Measurements from ENCODE around the gene SAMD11.
"Not testable (repeated sequence)": the region's sequence is repeated elsewhere in the genome, so short reads cannot be mapped to it uniquely, and the experiment has no call there.

Gene SAMD11

DNA sequence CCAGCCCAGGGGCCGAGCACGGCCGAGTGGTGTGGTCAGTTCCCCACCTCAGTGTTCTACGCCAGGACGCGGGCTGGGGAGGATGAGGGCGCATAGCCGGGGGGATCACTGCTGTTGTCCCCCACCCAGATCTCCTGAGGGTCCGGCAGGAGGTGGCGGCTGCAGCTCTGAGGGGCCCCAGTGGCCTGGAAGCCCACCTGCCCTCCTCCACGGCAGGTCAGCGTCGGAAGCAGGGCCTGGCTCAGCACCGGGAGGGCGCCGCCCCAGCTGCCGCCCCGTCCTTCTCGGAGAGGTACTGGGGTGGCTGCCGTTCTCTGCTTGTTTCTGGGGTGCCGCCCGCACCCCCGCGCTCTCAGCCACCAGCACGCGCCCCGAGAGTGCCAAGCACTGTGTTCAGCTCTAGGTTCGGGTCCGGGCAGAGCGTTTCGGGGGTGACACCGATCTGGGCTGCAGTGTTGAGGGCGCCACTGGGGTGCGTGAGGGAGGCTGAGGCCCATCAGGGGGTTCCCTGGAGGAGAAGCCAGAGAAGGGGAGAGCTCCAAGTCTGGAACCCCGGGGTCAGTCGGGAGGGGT is 17.4 kb downstream of the SAMD11 start:
- Histone ChIP-seq H3K9ac (ENCODE audit: low read length) (no peak overlapping the region), H3K9me3 (ENCODE audit: control insufficient read depth, low read length) (no peaks in the 10 kb centered on the region), H3K4me3 (ENCODE audit: low read length) (no peak overlapping the region), H3K4me1 (ENCODE audit: control insufficient read depth, insufficient read depth, low read length) (peaks cover 36% of the 10 kb centered on the region), H3K27me3 (ENCODE audit: control insufficient read depth, insufficient read depth, low read length) (peaks cover 59% of the 10 kb centered on the region), H3K36me3 (ENCODE audit: control insufficient read depth, insufficient read depth, low read length) (no peaks in the 10 kb centered on the region)

DNA sequence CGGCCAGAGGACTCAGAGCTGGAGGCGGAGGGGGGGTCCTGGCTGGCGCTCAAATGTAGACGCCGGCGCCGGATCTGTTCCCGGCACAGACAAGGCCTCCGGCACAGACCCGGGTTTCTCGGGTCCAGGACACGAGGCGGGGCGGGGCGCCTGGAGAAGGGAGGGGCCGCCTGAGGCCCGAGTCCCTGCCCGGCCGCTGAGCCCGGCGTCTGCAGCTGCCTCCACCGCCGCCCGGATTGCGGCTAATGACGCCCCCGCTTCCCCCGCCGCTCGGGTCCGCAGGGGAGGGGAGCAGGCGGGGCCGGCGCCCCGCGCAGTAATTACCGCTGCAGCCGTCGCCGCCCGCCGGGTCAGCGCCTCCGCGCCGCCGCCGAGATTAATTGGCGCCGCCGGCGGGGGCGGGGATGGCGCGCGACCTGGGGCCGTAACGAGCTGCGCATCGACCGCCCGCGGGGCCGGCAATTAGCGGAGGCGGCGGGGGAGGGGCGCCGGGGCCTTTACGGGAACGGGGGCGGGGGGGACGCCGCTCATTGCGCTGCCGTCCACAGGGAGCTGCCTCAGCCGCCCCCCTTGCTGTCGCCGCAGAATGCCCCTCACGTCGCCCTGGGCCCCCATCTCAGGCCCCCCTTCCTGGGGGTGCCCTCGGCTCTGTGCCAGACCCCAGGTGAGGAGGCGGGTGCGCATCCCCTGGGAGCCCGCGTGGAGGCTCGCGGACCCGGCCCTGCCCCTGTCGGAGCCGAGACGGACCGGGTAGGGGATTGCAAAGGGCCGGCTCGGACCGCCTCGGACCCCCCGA is 18.1 kb downstream of the SAMD11 start:
- no peaks in the 10 kb centered on the region for H3K36me3 ChIP-seq (ENCODE audit: control insufficient read depth, insufficient read depth, low read length)
- H3K9ac ChIP-seq (ENCODE audit: low read length) = no peak overlapping the region
- peaks cover 52% of the 10 kb centered on the region for H3K27me3 ChIP-seq (ENCODE audit: control insufficient read depth, insufficient read depth, low read length)
- no peak overlapping the region for H3K4me3 ChIP-seq (ENCODE audit: low read length)
- peaks cover 36% of the 10 kb centered on the region for H3K4me1 ChIP-seq (ENCODE audit: control insufficient read depth, insufficient read depth, low read length)
- H3K9me3 ChIP-seq (ENCODE audit: control insufficient read depth, low read length) = no peaks in the 10 kb centered on the region

DNA sequence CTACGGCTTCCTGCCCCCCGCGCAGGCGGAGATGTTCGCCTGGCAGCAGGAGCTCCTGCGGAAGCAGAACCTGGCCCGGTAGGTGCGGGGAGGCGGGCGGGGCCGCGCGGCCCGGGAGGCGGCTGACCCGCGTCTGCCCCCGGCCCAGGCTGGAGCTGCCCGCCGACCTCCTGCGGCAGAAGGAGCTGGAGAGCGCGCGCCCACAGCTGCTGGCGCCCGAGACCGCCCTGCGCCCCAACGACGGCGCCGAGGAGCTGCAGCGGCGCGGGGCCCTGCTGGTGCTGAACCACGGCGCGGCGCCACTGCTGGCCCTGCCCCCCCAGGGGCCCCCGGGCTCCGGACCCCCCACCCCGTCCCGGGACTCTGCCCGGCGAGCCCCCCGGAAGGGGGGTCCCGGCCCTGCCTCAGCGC is 18.7 kb downstream of the SAMD11 start:
- H3K27me3 ChIP-seq (ENCODE audit: control insufficient read depth, insufficient read depth, low read length) = peaks cover 49% of the 10 kb centered on the region
- peaks cover 5% of the 10 kb centered on the region for H3K36me3 ChIP-seq (ENCODE audit: control insufficient read depth, insufficient read depth, low read length)
- no peak overlapping the region for H3K9ac ChIP-seq (ENCODE audit: low read length)
- H3K9me3 ChIP-seq (ENCODE audit: control insufficient read depth, low read length) = no peaks in the 10 kb centered on the region
- no peak overlapping the region for H3K4me3 ChIP-seq (ENCODE audit: low read length)
- H3K4me1 ChIP-seq (ENCODE audit: control insufficient read depth, insufficient read depth, low read length) = peaks cover 36% of the 10 kb centered on the region

DNA sequence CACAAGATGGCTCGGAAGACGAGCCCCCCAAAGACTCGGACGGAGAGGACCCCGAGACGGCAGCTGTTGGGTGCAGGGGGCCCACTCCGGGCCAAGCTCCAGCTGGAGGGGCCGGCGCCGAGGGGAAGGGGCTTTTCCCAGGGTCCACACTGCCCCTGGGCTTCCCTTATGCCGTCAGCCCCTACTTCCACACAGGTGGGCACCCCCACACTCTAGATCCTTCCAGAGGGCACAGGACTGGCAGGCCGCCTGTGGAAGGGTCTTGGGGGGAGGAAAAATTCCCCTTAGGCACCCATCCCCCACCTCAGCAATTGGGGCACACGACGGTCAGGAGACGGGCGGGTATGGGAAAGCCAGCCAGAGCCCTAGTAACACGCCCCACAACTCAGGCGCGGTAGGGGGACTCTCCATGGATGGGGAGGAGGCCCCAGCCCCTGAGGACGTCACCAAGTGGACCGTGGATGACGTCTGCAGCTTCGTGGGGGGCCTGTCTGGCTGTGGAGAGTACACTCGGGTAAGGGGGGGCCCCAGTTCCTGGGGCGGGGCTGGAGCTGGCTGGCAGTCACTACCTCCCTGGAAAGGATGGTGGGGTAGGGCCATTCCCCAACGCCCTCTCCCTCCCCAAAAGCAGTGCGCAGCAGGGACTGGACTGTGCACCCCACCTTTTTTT is 19.3 kb downstream of the SAMD11 start:
- no peaks in the 10 kb centered on the region for H3K9me3 ChIP-seq (ENCODE audit: control insufficient read depth, low read length)
- no peak overlapping the region for H3K4me3 ChIP-seq (ENCODE audit: low read length)
- peaks cover 33% of the 10 kb centered on the region for H3K4me1 ChIP-seq (ENCODE audit: control insufficient read depth, insufficient read depth, low read length)
- H3K36me3 ChIP-seq (ENCODE audit: control insufficient read depth, insufficient read depth, low read length) = peaks cover 11% of the 10 kb centered on the region
- peaks cover 46% of the 10 kb centered on the region for H3K27me3 ChIP-seq (ENCODE audit: control insufficient read depth, insufficient read depth, low read length)
- H3K9ac ChIP-seq (ENCODE audit: low read length) = no peak overlapping the region

DNA sequence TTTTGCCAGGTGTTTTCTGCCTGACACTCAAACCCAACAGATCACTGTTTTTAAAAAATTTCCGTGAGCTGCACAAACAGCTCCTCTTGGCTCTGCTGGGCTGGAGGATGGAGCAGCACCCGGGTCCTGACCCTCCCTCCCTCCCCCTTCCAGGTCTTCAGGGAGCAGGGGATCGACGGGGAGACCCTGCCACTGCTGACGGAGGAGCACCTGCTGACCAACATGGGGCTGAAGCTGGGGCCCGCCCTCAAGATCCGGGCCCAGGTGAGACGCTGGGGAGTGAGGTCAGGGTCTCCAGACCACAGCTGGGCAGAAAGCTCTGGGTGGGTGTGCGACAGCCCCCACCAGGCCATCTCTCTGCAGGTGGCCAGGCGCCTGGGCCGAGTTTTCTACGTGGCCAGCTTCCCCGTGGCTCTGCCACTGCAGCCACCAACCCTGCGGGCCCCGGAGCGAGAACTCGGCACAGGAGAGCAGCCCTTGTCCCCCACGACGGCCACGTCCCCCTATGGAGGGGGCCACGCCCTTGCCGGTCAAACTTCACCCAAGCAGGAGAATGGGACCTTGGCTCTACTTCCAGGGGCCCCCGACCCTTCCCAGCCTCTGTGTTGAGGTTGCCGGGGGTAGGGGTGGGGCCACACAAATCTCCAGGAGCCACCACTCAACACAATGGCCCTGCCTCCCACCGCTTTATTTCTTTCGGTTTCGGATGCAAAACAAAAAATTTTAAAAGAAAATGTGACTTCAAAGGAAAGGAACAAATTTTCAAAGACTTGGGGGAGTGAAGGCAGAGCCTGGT is 20.0 kb downstream of the SAMD11 start:
- Histone ChIP-seq H3K4me3 (ENCODE audit: low read length) (no peak overlapping the region), H3K36me3 (ENCODE audit: control insufficient read depth, insufficient read depth, low read length) (peaks cover 11% of the 10 kb centered on the region), H3K9me3 (ENCODE audit: control insufficient read depth, low read length) (no peaks in the 10 kb centered on the region), H3K27me3 (ENCODE audit: control insufficient read depth, insufficient read depth, low read length) (peaks cover 44% of the 10 kb centered on the region), H3K4me1 (ENCODE audit: control insufficient read depth, insufficient read depth, low read length) (peaks cover 33% of the 10 kb centered on the region), H3K9ac (ENCODE audit: low read length) (no peak overlapping the region)

DNA sequence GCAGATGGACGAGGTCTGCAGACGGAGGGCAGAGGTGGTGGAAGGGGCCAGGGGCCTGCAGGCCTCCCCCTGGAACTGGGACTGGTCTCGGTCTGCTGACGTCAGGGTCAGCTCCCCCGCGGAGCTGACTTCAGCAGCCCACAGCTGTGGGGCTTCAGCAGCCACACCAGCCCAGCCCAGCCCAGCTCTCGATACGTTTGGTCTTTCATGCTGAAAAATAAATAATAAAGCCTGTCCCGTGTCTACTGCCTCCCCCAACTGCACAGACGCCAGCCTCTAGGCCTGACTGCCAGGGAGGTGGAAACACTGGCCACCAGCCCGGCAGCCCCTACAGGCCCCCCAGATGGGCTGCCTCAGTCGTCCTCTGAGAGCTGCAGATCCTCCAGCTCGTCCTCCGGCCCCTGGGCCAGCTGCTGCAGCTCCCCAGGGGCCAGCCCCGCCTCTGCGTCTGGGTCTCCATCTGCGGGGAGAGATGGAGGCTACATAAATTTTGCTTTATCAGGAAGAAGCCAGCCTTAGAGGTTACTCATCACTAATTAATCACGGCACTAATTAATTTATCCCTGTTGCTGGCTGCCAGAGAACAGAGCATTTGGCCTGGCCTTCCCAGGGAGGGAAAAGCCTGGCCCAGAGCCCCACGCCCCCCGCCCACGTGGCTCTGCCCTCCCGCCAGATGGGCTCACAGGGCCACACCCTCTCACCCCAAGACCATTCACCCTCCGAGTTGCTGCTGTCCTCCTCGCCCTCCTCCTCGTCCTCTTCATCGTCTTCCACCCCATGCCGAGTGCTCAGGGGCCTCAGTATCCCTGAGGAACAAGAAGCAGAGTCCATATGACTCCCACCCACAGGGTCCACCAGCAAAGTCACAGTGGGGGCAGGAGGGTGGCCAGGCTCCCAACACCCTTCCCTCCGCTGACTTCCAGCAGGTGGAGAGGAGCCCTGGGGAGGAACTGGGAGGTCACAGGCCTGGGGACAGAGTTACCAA is 20.9 kb downstream of the SAMD11 start:
- Histone ChIP-seq H3K4me3 (ENCODE audit: low read length) (no peak overlapping the region), H3K9me3 (ENCODE audit: control insufficient read depth, low read length) (no peaks in the 10 kb centered on the region), H3K9ac (ENCODE audit: low read length) (no peak overlapping the region), H3K27me3 (ENCODE audit: control insufficient read depth, insufficient read depth, low read length) (peaks cover 35% of the 10 kb centered on the region), H3K36me3 (ENCODE audit: control insufficient read depth, insufficient read depth, low read length) (peaks cover 11% of the 10 kb centered on the region), H3K4me1 (ENCODE audit: control insufficient read depth, insufficient read depth, low read length) (peaks cover 29% of the 10 kb centered on the region)

DNA sequence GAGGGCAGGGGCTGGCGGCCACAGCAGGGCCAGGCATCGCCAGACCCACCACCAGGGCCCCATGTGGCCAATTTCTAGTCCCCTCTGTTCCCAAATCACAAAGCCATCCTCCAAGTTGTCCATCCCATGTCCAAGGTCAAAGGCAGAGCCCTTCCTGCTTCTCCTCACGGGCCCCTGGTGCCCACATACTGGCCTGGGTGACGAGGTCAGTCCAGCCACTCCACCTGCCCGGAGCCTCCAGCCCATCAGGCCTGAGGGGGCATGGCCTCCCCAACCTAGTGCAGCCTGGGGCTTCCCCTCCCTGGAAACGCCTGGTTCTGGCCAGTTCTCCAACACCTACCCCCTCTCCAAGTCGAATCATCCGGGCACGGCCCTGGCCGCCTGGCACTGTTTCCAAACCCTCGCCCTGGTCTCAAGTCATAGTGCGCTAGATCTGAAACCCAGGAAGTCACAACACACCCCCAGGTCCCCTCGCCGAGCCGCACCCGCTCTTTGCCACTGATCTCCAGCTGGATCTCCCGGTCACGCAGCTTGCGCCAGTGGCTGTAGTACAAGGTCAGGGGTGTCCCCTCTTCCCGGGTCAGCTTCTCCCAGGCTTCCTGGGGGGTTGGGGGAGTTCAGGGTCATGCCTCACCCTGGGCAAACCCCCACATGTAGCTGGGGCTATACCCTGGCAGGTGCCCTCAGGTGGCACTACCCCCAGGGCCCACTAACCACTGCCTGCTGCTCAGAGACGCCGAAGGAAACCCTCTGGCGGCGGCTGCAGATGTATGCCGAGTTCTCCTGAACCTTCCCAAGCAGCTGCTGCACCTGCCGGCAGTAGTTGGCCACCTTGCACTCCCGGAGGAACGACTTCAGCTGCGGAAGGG is 22.2 kb downstream of the SAMD11 start:
- Histone ChIP-seq H3K9me3 (ENCODE audit: control insufficient read depth, low read length) (no peaks in the 10 kb centered on the region), H3K36me3 (ENCODE audit: control insufficient read depth, insufficient read depth, low read length) (peaks cover 14% of the 10 kb centered on the region), H3K4me1 (ENCODE audit: control insufficient read depth, insufficient read depth, low read length) (peaks cover 20% of the 10 kb centered on the region)

DNA sequence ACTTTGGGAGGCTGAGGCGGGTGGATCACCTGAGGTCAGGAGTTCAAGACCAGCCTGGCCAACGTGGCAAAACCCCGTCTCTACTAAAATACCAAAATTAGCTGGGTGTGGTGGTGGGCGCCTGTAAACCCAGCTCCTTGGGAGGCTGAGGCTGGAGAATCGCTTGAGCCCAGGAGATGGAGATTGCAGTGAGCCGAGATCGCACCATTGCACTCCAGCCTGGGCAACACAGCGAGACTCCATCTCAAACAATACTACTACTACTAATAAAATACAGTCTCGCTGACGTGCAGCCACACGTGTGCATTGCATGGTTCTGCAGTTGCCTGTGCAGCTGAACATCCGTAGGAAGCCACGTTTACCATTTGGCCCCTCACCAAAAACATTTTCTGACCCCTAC is 23.1 kb downstream of the SAMD11 start:
- not testable (repeated sequence) for H3K9ac ChIP-seq (ENCODE audit: low read length); H3K4me3 ChIP-seq (ENCODE audit: low read length); H3K9me3 ChIP-seq (ENCODE audit: control insufficient read depth, low read length)
- peaks cover 14% of the 10 kb centered on the region for H3K36me3 ChIP-seq (ENCODE audit: control insufficient read depth, insufficient read depth, low read length)
- peaks cover 14% of the 10 kb centered on the region for H3K4me1 ChIP-seq (ENCODE audit: control insufficient read depth, insufficient read depth, low read length)
- peaks cover 16% of the 10 kb centered on the region for H3K27me3 ChIP-seq (ENCODE audit: control insufficient read depth, insufficient read depth, low read length)

More for the DNA sequence above, 22.2 kb downstream of the SAMD11 start:
- no peak overlapping the region for H3K9ac ChIP-seq (ENCODE audit: low read length)
- H3K27me3 ChIP-seq (ENCODE audit: control insufficient read depth, insufficient read depth, low read length) = peaks cover 25% of the 10 kb centered on the region
- no peak overlapping the region for H3K4me3 ChIP-seq (ENCODE audit: low read length)

DNA sequence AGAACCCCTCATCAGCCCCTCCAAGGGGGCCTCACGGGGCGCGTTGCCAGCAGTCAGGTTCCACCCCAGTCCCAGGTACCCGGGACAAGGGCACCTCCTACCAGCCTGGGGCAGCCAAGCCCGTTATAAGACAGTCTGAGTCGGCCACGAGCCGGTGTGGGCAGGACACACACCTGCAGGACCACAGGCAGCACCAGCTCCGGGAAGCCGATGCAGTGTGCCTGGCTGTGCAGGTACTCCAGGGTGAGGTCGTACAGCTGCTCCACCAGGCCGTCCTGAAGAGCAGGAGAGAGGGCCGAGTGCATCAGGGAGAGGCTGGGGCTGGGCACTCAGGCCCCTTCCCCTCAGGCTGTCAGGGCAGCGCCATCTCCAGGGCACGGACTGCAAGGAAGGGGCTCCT is 24.2 kb downstream of the SAMD11 start:
- Histone ChIP-seq H3K4me3 (ENCODE audit: low read length) (no peak overlapping the region), H3K27me3 (ENCODE audit: control insufficient read depth, insufficient read depth, low read length) (peaks cover 5% of the 10 kb centered on the region), H3K4me1 (ENCODE audit: control insufficient read depth, insufficient read depth, low read length) (peaks cover 6% of the 10 kb centered on the region), H3K9ac (ENCODE audit: low read length) (no peak overlapping the region), H3K9me3 (ENCODE audit: control insufficient read depth, low read length) (no peaks in the 10 kb centered on the region), H3K36me3 (ENCODE audit: control insufficient read depth, insufficient read depth, low read length) (peaks cover 14% of the 10 kb centered on the region)

DNA sequence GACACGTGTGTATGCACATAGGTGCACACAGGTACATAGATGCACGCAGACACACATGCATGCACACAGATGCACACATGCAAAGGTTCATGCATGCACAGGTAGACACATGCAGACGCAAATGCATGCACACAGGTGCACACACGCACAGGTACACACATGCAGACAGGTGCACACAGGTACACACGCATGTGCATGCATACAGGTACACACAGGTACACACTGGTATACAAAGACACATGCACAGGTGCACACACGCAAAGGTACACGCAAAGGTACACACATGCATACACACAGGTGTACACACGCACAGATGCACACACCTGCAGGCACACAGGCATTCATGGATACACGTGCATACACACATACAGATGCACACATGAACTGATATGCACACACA is 26.5 kb downstream of the SAMD11 start:
- no peak overlapping the region for H3K4me3 ChIP-seq (ENCODE audit: low read length)
- no peaks in the 10 kb centered on the region for H3K9me3 ChIP-seq (ENCODE audit: control insufficient read depth, low read length)
- no peaks in the 10 kb centered on the region for H3K27me3 ChIP-seq (ENCODE audit: control insufficient read depth, insufficient read depth, low read length)
- H3K9ac ChIP-seq (ENCODE audit: low read length) = no peak overlapping the region
- peaks cover 14% of the 10 kb centered on the region for H3K36me3 ChIP-seq (ENCODE audit: control insufficient read depth, insufficient read depth, low read length)
- no peaks in the 10 kb centered on the region for H3K4me1 ChIP-seq (ENCODE audit: control insufficient read depth, insufficient read depth, low read length)
